ENCODE data around the gene TPM2. TPM values are rescaled to one million over a fixed set of nuclear protein-coding genes. Genes with fewer than 3 reads are reported as not detected.

TPM2 gene
- total and polyA plus RNA-seq, 2 donors (not counting 1 experiment from before 2014, with no cell fraction given): 2.4 to 6.3 TPM

DNA sequence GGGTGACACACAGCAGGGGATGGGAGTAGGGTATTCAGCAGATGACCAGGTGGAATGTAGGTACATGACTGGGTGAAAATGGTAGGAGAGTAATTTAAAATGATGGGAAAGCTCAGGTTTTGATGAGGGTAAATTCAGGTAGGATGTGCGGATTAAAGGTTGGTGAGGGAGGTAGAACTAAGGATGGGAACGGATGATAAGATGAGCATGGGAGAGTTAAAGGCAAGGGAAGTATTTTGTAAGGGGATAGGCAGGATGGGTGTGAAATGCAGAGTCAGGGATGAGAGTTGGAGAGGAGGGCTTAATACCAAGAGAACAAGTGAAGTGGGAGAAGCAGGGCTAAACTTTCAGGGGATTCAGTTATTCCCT is 40.7 kb upstream of the TPM2 start:
- DNase-seq: no peak
- Histone ChIP-seq H3K79me2 (ENCODE audit: control insufficient read depth, insufficient read depth, low read length) (peaks cover 76% of the 10 kb centered on the region), H3K36me3 (replicated peaks in 1 of 2; ENCODE audit: control extremely low read depth in 1 of 2, control insufficient read depth in 1 of 2, extremely low read depth in 1 of 2, insufficient read depth in 2 of 2, low read length in 1 of 2) (peaks cover 1 to 37% of the 10 kb centered on the region in 2 experiments), H3K4me3 (ENCODE audit: control extremely low read depth in 1 of 5, extremely low read depth in 1 of 5, insufficient read depth in 1 of 5, low read depth in 2 of 5, low read length in 4 of 5) (peak overlapping the region; percentile 52 to 87 (median 82)), H3K27ac (ENCODE audit: low read length in 2 of 2) (peak overlapping the region; percentile 69 to 92), H3K4me1 (ENCODE audit: control insufficient read depth in 2 of 2, insufficient read depth in 2 of 2, low read length in 2 of 2) (peaks cover 63 to 67% of the 10 kb centered on the region in 2 donors), H3K4me2 (replicated peaks; ENCODE audit: low read depth, low read length, poor library complexity, severe bottlenecking) (peak overlapping the region; percentile 89), H4K20me1 (ENCODE audit: control insufficient read depth, insufficient read depth, low read length, poor library complexity, severe bottlenecking) (peaks cover 47% of the 10 kb centered on the region), H3K9ac (ENCODE audit: low read length) (peak overlapping the region; percentile 84), H2AFZ (ENCODE audit: insufficient read depth, low read depth, low read length, poor library complexity, severe bottlenecking) (no peak overlapping the region), H3K9me3 (ENCODE audit: control extremely low read depth in 1 of 3, control insufficient read depth in 2 of 3, insufficient read depth in 1 of 3, low read length in 2 of 3) (no peaks in the 10 kb centered on the region), H3K27me3 (replicated peaks in 1 of 4; ENCODE audit: control extremely low read depth in 1 of 4, control insufficient read depth in 3 of 4, insufficient read depth in 4 of 4, low read length in 3 of 4) (no peaks in the 10 kb centered on the region)
- H3K27ac Mint-ChIP-seq: no peak overlapping the region
- intact Hi-C loops (cut with micrococcal nuclease): loop anchor here (5.0 to 10.0 kb wide), 4 partner anchors 462 to 1913 kb away; partner anchors contain the start of genes CLTA, FANCG, UBE2R2 and VCP
- no peak overlapping the region for H3K4me3 Mint-ChIP-seq
- ATAC-seq (ENCODE audit: low read depth): no peak
- H3K4me1 Mint-ChIP-seq: peaks cover 14% of the 10 kb centered on the region
- POLR2A ChIA-PET: interaction anchor here (0.5 to 4.4 kb wide), 2 partner anchors 12 to 116 kb away, joined by 3 to 21 read pairs; no protein-coding TSS in a partner anchor
- H3K9me3 Mint-ChIP-seq (ENCODE audit: insufficient read depth): no peaks in the 10 kb centered on the region
- no peak for TF ChIP-seq EZH2 (IDR thresholded peaks at IDR 0.05; ENCODE audit: borderline replicate concordance, insufficient read depth, low read depth, low read length, poor library complexity, severe bottlenecking)
- TF ChIP-seq, protein P1, sequence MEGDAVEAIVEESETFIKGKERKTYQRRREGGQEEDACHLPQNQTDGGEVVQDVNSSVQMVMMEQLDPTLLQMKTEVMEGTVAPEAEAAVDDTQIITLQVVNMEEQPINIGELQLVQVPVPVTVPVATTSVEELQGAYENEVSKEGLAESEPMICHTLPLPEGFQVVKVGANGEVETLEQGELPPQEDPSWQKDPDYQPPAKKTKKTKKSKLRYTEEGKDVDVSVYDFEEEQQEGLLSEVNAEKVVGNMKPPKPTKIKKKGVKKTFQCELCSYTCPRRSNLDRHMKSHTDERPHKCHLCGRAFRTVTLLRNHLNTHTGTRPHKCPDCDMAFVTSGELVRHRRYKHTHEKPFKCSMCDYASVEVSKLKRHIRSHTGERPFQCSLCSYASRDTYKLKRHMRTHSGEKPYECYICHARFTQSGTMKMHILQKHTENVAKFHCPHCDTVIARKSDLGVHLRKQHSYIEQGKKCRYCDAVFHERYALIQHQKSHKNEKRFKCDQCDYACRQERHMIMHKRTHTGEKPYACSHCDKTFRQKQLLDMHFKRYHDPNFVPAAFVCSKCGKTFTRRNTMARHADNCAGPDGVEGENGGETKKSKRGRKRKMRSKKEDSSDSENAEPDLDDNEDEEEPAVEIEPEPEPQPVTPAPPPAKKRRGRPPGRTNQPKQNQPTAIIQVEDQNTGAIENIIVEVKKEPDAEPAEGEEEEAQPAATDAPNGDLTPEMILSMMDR (IDR thresholded peaks at IDR 0.05): no peak
- 86% methylated on average over 2 of the region's 2 CpGs for WGBS (ENCODE audit: insufficient coverage)
- CTCF ChIA-PET: interaction anchor here (0.9 to 9.7 kb wide), 16 partner anchors 11 to 152 kb away, joined by 3 to 142 read pairs (median 10); partner anchors contain the start of genes CCDC107, GBA2, HINT2 and RGP1
- H3K27me3 Mint-ChIP-seq: no peaks in the 10 kb centered on the region
